Ovary (tissue), 9 donors: ENCODE results near the gene FAM117A. TPM values are rescaled to one million over a fixed set of nuclear protein-coding genes. Genes with fewer than 3 reads are reported as not detected.

Experiments used
- DNase-seq, 5 donors: peaks; one replicate each; pipeline ENCODE4 v3.0.0-alpha.2; 2019 to 2020
- H3K27ac ChIP-seq, 2 donors: fragments of 200-600 bp; one replicate each; pipeline versions ENCODE4 v1.5.1 to v1.8.0; 2019 to 2022
- H3K27me3 ChIP-seq: fragments of 200-600 bp; one replicate; pipeline ENCODE4 v1.8.0; 2022
- H3K36me3 ChIP-seq: fragments of 200-600 bp; sonication (generic); one replicate; pipeline ENCODE4 v1.5.1; 2019
- H3K4me1 ChIP-seq: one replicate; pipeline ENCODE4 v1.8.1; 2013; ENCODE audit warnings: mild to moderate bottlenecking, moderate library complexity; ENCODE audit not compliant: insufficient read depth
- H3K4me3 ChIP-seq: fragments of 200-600 bp; sonication (generic); one replicate; pipeline ENCODE4 v1.5.1; 2017
- H3K9me3 ChIP-seq, 2 donors: fragments of 200-600 bp in 1 of 2; sonication (generic) in 1 of 2; one replicate each; pipeline versions ENCODE4 v1.5.1 to v1.8.1; 2013 to 2019; ENCODE audit warnings: mild to moderate bottlenecking in 1 of 2, moderate library complexity in 1 of 2
- EP300 ChIP-seq: sonication (generic); formaldehyde crosslinking; IDR thresholded peaks from one replicate; pipeline ENCODE4 v1.6.1; 2017; ENCODE audit warnings: antibody characterized with exemption
- POLR2A ChIP-seq: fragments of 450-650 bp; IDR thresholded peaks from one replicate; pipeline ENCODE4 v1.6.1; 2017; ENCODE audit warnings: antibody characterized with exemption, mild to moderate bottlenecking, moderate library complexity
- WGBS, 3 donors: extraction: QIAGEN DNeasy Blood & Tissue Kit in 1 of 3; methylation state at CpG; one replicate each; pipeline versions ENCODE4 v1.1.5 to v1.1.7; 2013 to 2017; 5-methylcytosine and 5-hydroxymethylcytosine counted together
- intact Hi-C, 4 donors: fragments of 100-400 bp; cut with DNase I; formaldehyde crosslinking; loops; one replicate each; pipeline versions ENCODE4 v1.11.0 to v1.15.1; 2022 to 2023
- polyA plus RNA-seq, 2 donors: library from polyadenylated mRNA; stranded (reverse); fragments of 200-250 nt in 1 of 2; fragments of 350-450 nt in 1 of 2; fragmentation: Illumina TruSeq in 1 of 2; extraction: RNeasy Lipid Tissue Mini Kit (QIAGEN cat#74804) in 1 of 2; gene quantifications; one replicate each; pipeline ENCODE4 v1.2.3, GENCODE V29; 2013 to 2014
- total RNA-seq, 7 donors: library from RNA; depleted of rRNA in 2 of 7; stranded (reverse); fragments of >200 nt in 2 of 7; fragmentation: NEBNext Ultra II Directional in 3 of 7; extraction: Animal tissue kit (Norgen Biotek cat#: 25700) in 3 of 7; gene quantifications; one replicate each; pipeline versions ENCODE4 v1.1.0 to v1.2.4, GENCODE V29; 2016 to 2023
- TF ChIP-seq, protein P1 (sequence below), 3 donors: fragments of 450-650 bp in 2 of 3; fragments of 200-600 bp in 1 of 3; IDR thresholded peaks; one replicate each; pipeline versions ENCODE4 v1.5.1 to v1.8.0; 2016 to 2022; ENCODE audit warnings: antibody characterized with exemption in 3 of 3, mild to moderate bottlenecking in 1 of 3
- donor health status: DM: no; HTN: no; CAD: no; lungs with moderate emphysema.
- donor health status: DM: no; HTN: no; CAD: no.
- donor health status: Bipolar disorder and iron deficiency.
- donor health status: DM: yes; HTN: yes; CAD: no.
- donor health status: DM: no; HTN: no; CAD: no.
- donor health status: DM: yes; HTN: yes; CAD: no.

Gene FAM117A
- total and polyA plus RNA-seq, 9 donors, result 15.0 to 30.4 (median 19.0) TPM

DNA sequence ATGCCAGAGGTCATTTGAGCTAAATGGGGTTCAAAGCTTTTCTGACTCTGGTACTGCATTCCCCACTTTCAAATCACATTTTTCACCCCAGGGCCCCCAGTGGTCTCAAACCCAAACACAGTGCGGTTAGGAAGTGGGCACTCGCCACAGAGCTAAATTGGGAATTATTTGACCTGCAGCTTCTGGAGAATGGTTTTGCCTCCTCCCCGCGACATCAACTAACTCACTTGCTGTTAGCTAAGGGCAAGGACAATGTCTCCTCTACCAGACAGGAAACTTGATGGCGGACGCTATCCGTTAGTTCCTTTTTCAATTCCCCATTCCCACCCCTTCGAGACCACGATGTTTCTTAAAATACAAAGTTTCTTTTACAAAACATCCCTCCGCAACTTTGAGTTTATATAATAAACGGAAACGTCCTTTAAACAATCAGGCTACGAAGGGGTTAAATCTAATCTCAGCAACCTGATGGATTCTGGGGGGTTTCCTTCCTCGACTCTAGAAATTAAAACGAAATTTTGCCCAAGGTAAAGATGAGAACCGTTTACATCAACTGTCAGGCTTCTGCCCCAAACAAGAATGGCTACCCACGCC is 24.1 kb upstream of the FAM117A start:
- peak in 2 of 5 donors; percentile 38 to 40 for DNase-seq
- TF ChIP-seq, protein P1, sequence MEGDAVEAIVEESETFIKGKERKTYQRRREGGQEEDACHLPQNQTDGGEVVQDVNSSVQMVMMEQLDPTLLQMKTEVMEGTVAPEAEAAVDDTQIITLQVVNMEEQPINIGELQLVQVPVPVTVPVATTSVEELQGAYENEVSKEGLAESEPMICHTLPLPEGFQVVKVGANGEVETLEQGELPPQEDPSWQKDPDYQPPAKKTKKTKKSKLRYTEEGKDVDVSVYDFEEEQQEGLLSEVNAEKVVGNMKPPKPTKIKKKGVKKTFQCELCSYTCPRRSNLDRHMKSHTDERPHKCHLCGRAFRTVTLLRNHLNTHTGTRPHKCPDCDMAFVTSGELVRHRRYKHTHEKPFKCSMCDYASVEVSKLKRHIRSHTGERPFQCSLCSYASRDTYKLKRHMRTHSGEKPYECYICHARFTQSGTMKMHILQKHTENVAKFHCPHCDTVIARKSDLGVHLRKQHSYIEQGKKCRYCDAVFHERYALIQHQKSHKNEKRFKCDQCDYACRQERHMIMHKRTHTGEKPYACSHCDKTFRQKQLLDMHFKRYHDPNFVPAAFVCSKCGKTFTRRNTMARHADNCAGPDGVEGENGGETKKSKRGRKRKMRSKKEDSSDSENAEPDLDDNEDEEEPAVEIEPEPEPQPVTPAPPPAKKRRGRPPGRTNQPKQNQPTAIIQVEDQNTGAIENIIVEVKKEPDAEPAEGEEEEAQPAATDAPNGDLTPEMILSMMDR (IDR thresholded peaks at IDR 0.05), result no peak
- TF ChIP-seq EP300 (no peak), POLR2A (no peak)
- H3K4me1 ChIP-seq, result peaks cover 5% of the 10 kb centered on the region
- no peaks in the 10 kb centered on the region for H3K27me3 ChIP-seq
- WGBS, 3 donors, result 0 to 3% (median 2%) methylated on average over 17 of the region's 17 CpGs
- no peaks in the 10 kb centered on the region for H3K36me3 ChIP-seq
- no peaks in the 10 kb centered on the region for H3K9me3 ChIP-seq
- H3K4me3 ChIP-seq, result peak overlapping the region; percentile 45
- H3K27ac ChIP-seq, result peak overlapping the region in 1 of 2 donors; percentile 98
- intact Hi-C loops, result no loop called here

DNA sequence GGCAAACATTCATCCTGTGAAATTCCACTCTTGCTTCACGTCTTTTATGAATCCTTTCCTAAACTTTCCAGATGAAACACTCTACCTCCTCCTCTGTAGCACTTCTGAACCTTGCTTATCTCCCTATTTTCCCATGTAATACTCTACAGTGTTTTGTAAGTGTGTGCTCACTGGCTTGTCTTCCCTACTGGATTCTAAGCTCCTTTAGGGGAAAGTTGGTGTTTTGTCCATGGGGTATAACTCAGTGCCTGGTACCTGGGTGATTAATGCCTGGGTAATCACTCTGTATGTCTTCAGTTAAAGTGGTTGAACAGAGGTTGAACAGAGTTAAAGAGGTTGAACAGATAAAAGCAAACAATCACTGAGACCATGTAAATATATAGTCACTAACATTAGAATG is 20.7 kb upstream of the FAM117A start:
- Histone ChIP-seq H3K9me3 (no peaks in the 10 kb centered on the region), H3K4me1 (peaks cover 4% of the 10 kb centered on the region), H3K27me3 (no peaks in the 10 kb centered on the region), H3K27ac (no peak overlapping the region), H3K36me3 (no peaks in the 10 kb centered on the region), H3K4me3 (no peak overlapping the region)
- no peak for DNase-seq
- 57 to 70% (median 67%) methylated on average over 1 of the region's 1 CpG for WGBS, 3 donors
- intact Hi-C loops, result loop anchor here in 2 of 4 donors (5.0 kb wide), 1 partner anchor 77 kb away; the partner anchor contains the start of gene SLC35B1 (in 2 of the 2)
- TF ChIP-seq EP300, result no peak
- TF ChIP-seq, protein P1 (IDR thresholded peaks at IDR 0.05), result no peak
- TF ChIP-seq POLR2A, result no peak

DNA sequence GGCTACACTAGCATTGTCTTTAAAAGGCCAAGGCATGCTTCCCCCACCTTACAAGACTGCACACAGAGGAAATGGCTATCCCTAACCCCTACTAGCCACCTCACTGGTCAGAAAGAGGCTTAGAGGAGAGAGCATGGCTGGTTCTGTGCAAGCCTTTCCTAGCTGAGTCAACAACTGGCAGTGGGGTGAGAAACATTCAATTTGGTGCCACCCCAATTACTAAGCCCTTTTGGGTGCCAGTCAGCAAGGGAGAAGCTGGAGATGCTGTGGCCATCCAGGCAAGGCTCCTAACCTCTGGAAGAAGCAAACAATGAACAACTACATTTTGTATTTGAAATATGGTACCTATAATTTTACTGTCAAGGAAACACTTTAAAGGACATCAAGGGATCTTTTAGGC is 19.9 kb upstream of the FAM117A start:
- H3K36me3 ChIP-seq, result no peaks in the 10 kb centered on the region
- H3K4me1 ChIP-seq, result peaks cover 4% of the 10 kb centered on the region
- no peaks in the 10 kb centered on the region for H3K27me3 ChIP-seq
- no peak overlapping the region for H3K27ac ChIP-seq
- H3K9me3 ChIP-seq, result no peaks in the 10 kb centered on the region
- intact Hi-C loops, result loop anchor here in 2 of 4 donors (5.0 kb wide), 1 partner anchor 76 kb away; the partner anchor contains the start of gene SLC35B1 (in 2 of the 2)
- TF ChIP-seq, protein P1 (IDR thresholded peaks at IDR 0.05), result no peak
- TF ChIP-seq EP300 (no peak), POLR2A (no peak)
- no peak for DNase-seq
- H3K4me3 ChIP-seq, result no peak overlapping the region

DNA sequence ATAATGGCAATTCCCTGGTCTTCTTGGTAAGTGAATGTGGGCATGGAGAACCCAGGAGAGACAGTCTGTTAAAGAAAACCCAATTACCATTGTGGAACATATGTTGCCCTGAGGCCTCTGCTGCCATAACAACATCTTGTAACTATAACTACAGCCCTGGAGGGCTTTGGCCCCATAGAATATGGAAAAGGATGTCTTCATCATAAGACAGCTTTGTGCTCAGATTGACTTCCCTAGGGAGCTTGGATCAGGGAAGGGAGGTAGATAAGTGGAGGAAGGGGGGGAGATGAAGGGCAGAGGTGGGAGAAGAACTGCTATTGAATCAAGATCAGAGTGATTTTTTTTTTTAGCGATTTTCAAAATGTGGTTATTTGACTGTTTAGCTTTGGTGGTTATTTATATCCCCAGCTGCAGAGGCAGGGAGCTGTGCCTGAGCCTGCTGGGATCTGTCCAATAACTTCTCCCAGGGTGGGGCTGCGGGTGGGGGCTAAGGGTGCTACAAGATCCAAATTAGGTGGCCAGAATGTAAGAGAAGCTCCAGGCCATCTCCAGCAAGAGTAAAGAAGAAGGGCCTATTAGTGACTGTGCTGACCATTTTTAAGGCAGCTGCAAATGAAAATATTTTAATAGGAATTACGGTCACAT is 19.3 kb upstream of the FAM117A start:
- H3K27me3 ChIP-seq, result no peaks in the 10 kb centered on the region
- H3K27ac ChIP-seq, result no peak overlapping the region
- H3K4me3 ChIP-seq, result no peak overlapping the region
- no peaks in the 10 kb centered on the region for H3K9me3 ChIP-seq
- no peaks in the 10 kb centered on the region for H3K36me3 ChIP-seq
- WGBS, 3 donors, result 24 to 38% (median 37%) methylated on average over 3 of the region's 3 CpGs
- no peak for DNase-seq
- peaks cover 4% of the 10 kb centered on the region for H3K4me1 ChIP-seq
- TF ChIP-seq POLR2A (no peak), EP300 (no peak)
- TF ChIP-seq, protein P1 (IDR thresholded peaks at IDR 0.05), result no peak
- intact Hi-C loops, result loop anchor here in 2 of 4 donors (5.0 kb wide), 1 partner anchor 76 kb away; the partner anchor contains the start of gene SLC35B1 (in 2 of the 2)
